ENCODE measurements around the gene DNAH9. TPM values are rescaled to one million over a fixed set of nuclear protein-coding genes. Genes with fewer than 3 reads are reported as not detected.

DNAH9 gene
- polyA plus RNA-seq, 1 donor from 2014 or later, result 2.0 TPM

DNA sequence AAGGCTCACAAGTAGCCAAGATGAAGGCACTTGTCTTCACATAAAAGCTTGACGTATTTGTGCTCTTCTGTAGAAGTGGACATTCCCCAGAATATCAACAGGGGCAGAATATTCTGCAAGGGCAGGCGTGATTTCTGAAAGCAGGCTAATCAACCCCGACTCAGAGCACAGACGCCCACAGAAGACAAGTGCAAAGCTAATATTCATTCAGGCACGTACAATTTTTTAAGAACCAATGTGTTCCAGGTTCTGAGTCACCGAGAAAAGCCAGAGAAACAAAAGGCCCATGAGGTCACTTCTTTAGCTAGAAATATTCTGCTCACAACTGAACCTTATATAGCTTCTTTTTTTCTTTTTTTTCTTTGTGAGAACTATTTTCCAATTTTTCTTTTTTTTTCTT is 121.6 kb downstream of the DNAH9 start:
- Histone ChIP-seq H3K27ac (ENCODE audit: low read length) (no peak overlapping the region), H3F3A (ENCODE audit: insufficient read depth, low read length, poor library complexity, severe bottlenecking) (no peaks in the 10 kb centered on the region), H3K4me2 (ENCODE audit: low read length) (no peak overlapping the region), H3K4me3 (ENCODE audit: low read length) (no peak overlapping the region), H3K36me3 (ENCODE audit: insufficient read depth, low read length) (no peaks in the 10 kb centered on the region), H3K27me3 (ENCODE audit: insufficient read depth, low read depth, low read length) (no peaks in the 10 kb centered on the region), H3K9me2 (ENCODE audit: insufficient read depth, low read length) (no peaks in the 10 kb centered on the region), H3K79me2 (replicated peaks; ENCODE audit: insufficient read depth, low read length) (no peaks in the 10 kb centered on the region), H4K20me1 (ENCODE audit: insufficient read depth) (no peaks in the 10 kb centered on the region), H3K9me3 (ENCODE audit: low read length) (peaks cover under 1% of the 10 kb centered on the region), H2AFZ (ENCODE audit: low read depth, low read length) (no peak overlapping the region), H3K9ac (ENCODE audit: low read length) (no peak overlapping the region)
- TF ChIP-seq, protein P1, sequence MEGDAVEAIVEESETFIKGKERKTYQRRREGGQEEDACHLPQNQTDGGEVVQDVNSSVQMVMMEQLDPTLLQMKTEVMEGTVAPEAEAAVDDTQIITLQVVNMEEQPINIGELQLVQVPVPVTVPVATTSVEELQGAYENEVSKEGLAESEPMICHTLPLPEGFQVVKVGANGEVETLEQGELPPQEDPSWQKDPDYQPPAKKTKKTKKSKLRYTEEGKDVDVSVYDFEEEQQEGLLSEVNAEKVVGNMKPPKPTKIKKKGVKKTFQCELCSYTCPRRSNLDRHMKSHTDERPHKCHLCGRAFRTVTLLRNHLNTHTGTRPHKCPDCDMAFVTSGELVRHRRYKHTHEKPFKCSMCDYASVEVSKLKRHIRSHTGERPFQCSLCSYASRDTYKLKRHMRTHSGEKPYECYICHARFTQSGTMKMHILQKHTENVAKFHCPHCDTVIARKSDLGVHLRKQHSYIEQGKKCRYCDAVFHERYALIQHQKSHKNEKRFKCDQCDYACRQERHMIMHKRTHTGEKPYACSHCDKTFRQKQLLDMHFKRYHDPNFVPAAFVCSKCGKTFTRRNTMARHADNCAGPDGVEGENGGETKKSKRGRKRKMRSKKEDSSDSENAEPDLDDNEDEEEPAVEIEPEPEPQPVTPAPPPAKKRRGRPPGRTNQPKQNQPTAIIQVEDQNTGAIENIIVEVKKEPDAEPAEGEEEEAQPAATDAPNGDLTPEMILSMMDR (IDR thresholded peaks at IDR 0.05; ENCODE audit: poor library complexity, severe bottlenecking), result no peak
- no peak for TF ChIP-seq RAD21 (conservative IDR thresholded peaks at IDR 0.05)
- TF ChIP-seq MXI1 (conservative IDR thresholded peaks at IDR 0.05; ENCODE audit: poor library complexity, severe bottlenecking), result no peak
- no peak for TF ChIP-seq TAF1 (IDR thresholded peaks at IDR 0.05; ENCODE audit: low read depth)
- TF ChIP-seq POLR2AphosphoS5 (IDR thresholded peaks at IDR 0.05), result no peak
- no peak for TF ChIP-seq SMC3 (conservative IDR thresholded peaks at IDR 0.05; ENCODE audit: poor library complexity)

DNA sequence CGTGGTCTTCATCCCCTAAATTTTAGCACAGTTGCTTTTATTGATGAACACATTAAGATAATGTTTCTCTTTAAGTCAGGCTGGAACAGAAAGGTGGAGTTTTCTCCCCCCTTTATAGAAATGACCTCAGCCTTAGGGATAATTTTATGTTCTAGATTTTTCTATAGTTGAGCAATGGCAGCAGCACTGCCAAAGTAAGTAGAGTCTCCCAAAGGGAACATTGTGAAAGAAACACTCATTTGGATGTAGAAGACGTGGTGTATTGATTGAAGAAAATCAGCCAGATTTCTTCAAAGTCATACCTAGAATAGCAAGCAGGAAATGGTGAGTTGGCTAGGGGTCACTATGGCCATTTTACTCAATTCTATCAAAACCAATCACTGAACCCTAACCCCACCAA is 122.5 kb downstream of the DNAH9 start:
- Histone ChIP-seq H2AFZ (ENCODE audit: low read depth, low read length) (no peak overlapping the region), H3K36me3 (ENCODE audit: insufficient read depth, low read length) (no peaks in the 10 kb centered on the region), H3K9ac (ENCODE audit: low read length) (no peak overlapping the region), H3K27me3 (ENCODE audit: insufficient read depth, low read depth, low read length) (no peaks in the 10 kb centered on the region), H3K9me2 (ENCODE audit: insufficient read depth, low read length) (no peaks in the 10 kb centered on the region), H3K79me2 (replicated peaks; ENCODE audit: insufficient read depth, low read length) (no peaks in the 10 kb centered on the region), H3K9me3 (ENCODE audit: low read length) (peaks cover 6% of the 10 kb centered on the region), H4K20me1 (ENCODE audit: insufficient read depth) (no peaks in the 10 kb centered on the region), H3K27ac (ENCODE audit: low read length) (no peak overlapping the region), H3K4me3 (ENCODE audit: low read length) (no peak overlapping the region), H3K4me2 (ENCODE audit: low read length) (no peak overlapping the region), H3F3A (ENCODE audit: insufficient read depth, low read length, poor library complexity, severe bottlenecking) (no peaks in the 10 kb centered on the region)
- TF ChIP-seq MXI1 (conservative IDR thresholded peaks at IDR 0.05; ENCODE audit: poor library complexity, severe bottlenecking) (no peak), POLR2AphosphoS5 (IDR thresholded peaks at IDR 0.05) (no peak), EP300 (conservative IDR thresholded peaks at IDR 0.05; ENCODE audit: poor library complexity, severe bottlenecking) (no peak), RAD21 (conservative IDR thresholded peaks at IDR 0.05) (no peak), TAF1 (IDR thresholded peaks at IDR 0.05; ENCODE audit: low read depth) (no peak), SMC3 (conservative IDR thresholded peaks at IDR 0.05; ENCODE audit: poor library complexity) (no peak), EZH2 (IDR thresholded peaks at IDR 0.05; ENCODE audit: borderline replicate concordance, insufficient read depth, low read length, poor library complexity, severe bottlenecking) (no peak)
- TF ChIP-seq, protein P2, sequence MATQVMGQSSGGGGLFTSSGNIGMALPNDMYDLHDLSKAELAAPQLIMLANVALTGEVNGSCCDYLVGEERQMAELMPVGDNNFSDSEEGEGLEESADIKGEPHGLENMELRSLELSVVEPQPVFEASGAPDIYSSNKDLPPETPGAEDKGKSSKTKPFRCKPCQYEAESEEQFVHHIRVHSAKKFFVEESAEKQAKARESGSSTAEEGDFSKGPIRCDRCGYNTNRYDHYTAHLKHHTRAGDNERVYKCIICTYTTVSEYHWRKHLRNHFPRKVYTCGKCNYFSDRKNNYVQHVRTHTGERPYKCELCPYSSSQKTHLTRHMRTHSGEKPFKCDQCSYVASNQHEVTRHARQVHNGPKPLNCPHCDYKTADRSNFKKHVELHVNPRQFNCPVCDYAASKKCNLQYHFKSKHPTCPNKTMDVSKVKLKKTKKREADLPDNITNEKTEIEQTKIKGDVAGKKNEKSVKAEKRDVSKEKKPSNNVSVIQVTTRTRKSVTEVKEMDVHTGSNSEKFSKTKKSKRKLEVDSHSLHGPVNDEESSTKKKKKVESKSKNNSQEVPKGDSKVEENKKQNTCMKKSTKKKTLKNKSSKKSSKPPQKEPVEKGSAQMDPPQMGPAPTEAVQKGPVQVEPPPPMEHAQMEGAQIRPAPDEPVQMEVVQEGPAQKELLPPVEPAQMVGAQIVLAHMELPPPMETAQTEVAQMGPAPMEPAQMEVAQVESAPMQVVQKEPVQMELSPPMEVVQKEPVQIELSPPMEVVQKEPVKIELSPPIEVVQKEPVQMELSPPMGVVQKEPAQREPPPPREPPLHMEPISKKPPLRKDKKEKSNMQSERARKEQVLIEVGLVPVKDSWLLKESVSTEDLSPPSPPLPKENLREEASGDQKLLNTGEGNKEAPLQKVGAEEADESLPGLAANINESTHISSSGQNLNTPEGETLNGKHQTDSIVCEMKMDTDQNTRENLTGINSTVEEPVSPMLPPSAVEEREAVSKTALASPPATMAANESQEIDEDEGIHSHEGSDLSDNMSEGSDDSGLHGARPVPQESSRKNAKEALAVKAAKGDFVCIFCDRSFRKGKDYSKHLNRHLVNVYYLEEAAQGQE (IDR thresholded peaks at IDR 0.05; ENCODE audit: borderline replicate concordance), result no peak
- TF ChIP-seq, protein P1 (IDR thresholded peaks at IDR 0.05; ENCODE audit: poor library complexity, severe bottlenecking), result no peak

Measured in neural cell (in vitro differentiated cells).